Kidney tubule cell (primary cell): ENCODE data around the gene IQGAP2.
"Not testable (repeated sequence)": the region's sequence is repeated elsewhere in the genome, so short reads cannot be mapped to it uniquely, and the experiment has no call there.

ENCODE experiments used
- DNase-seq: peaks from one replicate; pipeline ENCODE4 v3.0.0-alpha.2; 2018; ENCODE audit warnings: low spot score

Gene IQGAP2

DNA sequence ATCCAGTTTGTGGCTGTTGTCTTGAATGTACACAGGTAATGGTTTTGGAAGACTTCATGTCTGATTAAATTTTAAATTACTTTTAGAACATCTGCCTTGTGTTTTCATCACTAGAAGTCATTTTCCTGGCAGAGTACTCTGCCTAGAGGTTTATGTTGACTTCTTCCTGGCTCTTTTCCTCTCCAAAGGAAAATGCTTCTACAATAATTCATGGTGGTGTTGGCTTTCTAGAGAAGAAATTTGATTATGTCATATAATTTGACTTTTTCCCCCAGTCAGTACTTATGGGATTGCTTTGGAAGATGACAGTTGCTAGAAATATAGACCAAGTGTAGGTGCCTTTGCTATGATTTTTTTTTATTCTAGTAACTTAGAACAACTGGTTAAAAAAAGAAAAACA, 173.4 kb downstream of the IQGAP2 start:
- no peak for DNase-seq

GRCh38 chr5:76576996-76577395, 173.9 kb downstream of the IQGAP2 start:
- DNase-seq, result no peak

DNA sequence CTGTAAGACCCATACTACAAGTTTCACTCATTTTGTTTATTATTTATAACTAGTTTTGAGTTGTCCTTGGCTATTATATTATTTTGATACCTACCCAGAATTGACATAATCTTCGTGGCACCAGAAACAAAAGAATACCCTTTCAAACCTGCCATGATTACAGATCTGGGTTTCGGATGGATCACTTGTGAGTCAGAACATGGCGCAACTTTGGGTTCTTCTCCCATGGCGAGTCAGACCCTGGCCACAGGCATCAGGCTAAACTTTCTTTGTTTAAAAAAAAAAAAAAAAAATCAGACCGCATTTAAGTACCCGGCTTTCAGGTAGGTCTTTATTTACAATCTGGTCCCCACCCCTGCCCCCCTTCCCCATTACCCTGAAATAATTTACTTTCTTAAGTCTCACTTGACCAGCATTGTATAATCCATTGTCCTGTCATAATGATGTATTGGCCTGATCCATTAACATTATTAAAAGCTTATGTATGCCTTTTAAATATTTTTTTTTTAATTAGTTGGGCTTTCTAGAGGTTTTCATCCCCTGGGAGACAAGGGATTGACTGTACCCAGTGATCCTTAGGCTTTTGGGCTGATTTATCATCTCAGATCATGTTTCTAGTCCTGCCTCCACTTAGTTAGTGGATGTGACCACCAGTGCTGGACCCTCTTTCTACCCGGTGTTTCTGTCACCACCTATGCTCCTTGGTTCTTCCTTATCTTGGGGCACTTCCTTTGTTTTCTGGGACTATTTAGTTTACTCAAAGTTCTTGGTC, 176.3 kb downstream of the IQGAP2 start:
- DNase-seq, result peak; percentile 33

DNA sequence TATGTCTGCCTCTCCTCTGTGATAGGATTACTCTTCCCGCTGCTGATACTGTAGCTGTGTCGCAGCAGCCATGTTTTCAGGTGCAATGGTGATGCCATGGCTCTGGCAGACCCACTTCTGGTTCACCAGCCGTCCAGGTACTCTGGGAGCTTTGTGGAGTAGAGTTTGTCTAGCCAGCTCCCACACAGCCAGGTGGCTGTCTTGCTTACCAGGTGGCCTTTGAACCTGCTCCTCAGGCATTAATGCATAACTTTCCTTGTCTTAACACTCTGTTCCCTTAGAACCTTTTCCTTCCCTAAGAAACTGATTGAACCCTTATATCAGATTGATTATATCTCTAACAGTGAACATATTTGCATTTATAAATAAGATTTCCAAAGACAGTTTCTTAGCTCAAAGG, 177.9 kb downstream of the IQGAP2 start:
- no peak for DNase-seq

GRCh38 chr5:76582230-76583162, 179.4 kb downstream of the IQGAP2 start:
- DNase-seq, result no peak

DNA sequence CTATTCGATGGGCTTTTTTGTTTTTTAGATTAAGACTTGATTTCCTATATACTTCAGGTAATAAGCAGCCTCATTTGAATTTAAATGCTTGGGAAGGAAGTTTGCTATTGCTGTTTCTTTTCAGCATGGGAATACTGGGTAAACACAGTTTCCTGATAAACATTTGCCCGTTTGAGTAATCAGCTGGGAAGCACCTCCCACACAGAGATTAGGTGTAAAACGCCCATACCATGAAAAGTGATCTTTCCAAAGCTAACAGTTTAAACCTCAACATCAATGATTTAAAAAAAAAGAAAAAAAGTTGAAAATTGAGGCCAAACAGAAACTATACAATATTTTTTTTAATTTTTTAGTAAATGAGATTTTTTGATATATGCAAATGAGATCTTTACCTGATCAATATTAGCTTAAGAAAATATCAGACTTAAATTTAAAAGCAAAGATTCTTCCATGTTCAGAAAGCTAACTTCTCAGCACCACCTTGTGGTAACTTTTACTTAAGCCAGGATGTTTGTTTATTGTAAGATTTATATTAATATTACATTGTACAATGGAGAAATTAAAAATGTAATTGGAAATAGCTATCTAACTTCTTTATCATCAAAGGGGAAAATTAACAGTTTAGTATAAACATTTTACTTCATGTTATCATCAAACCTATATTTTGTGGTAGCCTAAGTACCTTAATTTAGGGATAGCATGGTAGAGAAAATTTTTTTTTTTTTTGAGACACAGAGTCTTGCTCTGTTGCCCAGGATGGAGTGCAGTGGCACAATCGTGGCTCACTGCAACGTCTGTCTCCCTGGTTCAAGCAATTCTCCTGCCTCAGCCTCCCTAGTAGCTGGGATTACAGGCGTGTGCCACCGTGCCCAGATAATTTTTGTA, 180.3 kb downstream of the IQGAP2 start:
- no peak for DNase-seq

DNA sequence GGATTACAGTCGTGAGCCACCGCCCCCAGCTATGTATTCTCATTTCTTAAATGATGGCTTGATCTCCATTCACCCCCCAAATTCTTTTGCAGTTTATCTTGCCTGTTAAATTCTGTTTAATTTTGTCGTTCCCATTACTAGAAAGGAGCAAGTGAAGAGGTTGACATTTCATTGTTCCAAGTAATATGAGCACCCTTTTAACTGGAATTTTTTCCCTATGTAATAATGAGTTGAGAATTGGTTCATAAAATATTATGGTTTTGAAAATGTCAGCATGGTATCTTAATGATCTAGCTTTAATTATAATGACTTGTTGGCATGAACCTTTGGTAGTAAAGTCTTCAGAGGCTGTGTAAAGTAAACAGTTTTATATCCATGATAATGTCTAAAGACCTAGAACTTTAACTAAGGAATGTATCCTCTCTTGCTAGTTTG, 182.7 kb downstream of the IQGAP2 start:
- no peak for DNase-seq

- no peak for DNase-seq
Measured at GRCh38 chr5:76586531-76586930, 183.4 kb downstream of the IQGAP2 start.

- peak; percentile 32 for DNase-seq
Measured at GRCh38 chr5:76590027-76590426, 186.9 kb downstream of the IQGAP2 start.

GRCh38 chr5:76591366-76591765, 188.3 kb downstream of the IQGAP2 start:
- DNase-seq, result no peak

GRCh38 chr5:76592692-76593091, 189.6 kb downstream of the IQGAP2 start:
- DNase-seq, result no peak

DNA sequence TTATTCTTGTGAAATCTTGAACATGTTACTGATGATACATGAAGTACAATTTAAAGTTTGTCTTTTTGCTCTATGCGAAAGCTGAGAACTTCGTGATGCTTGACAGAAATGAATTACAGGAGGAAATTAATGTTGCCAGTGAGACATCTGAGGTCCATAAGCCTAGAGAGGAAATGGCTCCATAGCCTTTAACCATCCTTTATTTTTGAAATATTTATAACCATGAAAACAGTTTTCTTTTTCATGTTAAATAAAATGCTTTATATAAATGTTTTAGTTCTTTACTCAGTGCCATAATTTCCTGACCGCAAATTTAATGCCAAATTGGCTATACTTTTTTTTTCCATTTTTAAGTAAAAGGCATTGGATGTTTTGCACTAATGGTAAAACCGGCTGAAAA, 191.0 kb downstream of the IQGAP2 start:
- no peak for DNase-seq

- DNase-seq, result no peak
Measured at GRCh38 chr5:76595755-76596481, 192.8 kb downstream of the IQGAP2 start.

DNA sequence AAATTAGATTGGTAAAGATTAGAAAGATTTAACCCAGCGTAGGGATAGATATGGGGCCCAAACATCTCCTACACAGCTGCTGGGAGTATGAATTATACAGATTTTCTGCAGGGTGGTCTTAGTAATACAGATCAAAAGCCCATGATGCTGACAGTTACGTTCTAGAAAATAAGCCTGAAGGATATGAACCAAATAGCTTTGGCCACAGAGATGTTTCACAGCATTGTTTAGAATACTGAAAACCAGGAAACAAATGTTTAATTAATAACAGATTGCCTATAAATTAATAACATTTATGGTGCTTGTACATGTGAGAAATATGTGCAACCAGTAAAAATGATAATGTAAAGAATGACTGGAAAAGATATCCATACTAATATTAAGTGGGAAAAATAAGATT, 195.4 kb downstream of the IQGAP2 start:
- DNase-seq, result no peak

GRCh38 chr5:76600716-76601115, 197.6 kb downstream of the IQGAP2 start:
- no peak for DNase-seq

DNA sequence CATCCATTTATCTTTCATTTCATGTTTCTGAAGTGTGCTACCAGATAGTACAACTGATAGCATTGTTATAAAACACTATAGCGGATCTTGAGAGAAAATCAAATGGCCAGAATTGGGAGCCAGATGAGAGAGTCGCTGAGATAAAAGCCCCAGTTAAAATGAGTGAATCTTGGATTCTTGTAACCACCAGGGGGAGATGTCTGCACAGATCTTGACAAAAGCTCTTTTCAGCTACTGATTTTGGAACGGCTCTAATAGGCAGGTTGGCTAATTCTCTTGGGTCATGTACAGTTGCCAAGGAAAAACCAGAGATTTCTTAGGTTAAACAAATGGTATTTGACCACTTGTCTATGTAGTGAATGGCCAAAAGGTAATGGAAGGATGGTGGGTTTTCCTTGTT, 198.4 kb downstream of the IQGAP2 start:
- peak; percentile 68 for DNase-seq

DNA sequence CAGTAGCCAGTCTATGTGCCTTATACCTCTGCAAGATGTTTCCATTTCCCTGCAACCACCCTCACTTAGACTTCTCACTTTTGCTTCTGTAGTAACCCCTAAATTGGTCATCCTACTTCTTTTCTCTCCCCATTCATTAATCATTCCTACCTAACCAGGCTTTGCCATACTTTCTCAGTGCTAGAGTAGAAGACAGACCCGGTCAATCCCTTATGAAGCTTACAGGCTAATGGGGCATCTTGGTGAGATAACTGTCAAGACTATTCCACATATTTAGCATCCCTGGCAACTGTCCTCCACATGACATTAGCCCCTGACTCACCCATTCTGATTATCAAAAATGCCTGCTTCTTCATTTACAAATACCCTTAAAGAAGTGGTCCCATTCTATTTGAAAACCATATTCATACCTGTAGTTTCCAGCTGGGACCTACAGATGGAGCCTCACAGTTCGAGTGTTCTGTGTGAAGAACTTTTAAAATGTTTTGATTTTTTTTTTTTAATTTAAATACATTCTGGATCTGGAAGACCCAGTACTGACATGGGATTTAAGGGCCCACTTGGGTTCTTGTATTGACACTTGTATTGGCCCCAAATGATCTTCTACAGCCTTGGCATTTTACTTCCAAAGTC, 199.1 kb downstream of the IQGAP2 start:
- no peak for DNase-seq

DNA sequence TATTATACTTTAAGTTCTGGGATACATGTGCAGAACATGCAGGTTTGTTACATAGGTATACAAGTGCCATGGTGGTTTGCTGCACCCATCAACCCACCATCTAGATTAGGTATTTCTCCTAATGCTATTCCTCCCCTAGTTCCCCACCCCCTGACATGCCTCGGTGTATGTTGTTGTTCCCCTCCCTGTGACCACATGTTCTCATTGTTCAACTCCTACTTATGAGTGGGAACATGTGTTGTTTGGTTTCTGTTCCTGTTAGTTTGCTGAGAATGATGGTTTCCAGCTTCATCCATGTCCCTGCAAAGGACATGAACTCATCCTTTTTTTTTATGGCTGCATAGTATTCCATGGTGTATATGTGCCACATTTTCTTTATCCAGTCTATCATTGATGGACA, 200.9 kb downstream of the IQGAP2 start:
- DNase-seq, result not testable (repeated sequence)

- DNase-seq, result peak; percentile 21
Measured at GRCh38 chr5:76604838-76605237, 201.8 kb downstream of the IQGAP2 start.

- no peak for DNase-seq
Measured at GRCh38 chr5:76606701-76607100, 203.6 kb downstream of the IQGAP2 start.

GRCh38 chr5:76607353-76607871, 204.3 kb downstream of the IQGAP2 start:
- no peak for DNase-seq
